ENCODE measurements around the gene PKHD1.

DNA sequence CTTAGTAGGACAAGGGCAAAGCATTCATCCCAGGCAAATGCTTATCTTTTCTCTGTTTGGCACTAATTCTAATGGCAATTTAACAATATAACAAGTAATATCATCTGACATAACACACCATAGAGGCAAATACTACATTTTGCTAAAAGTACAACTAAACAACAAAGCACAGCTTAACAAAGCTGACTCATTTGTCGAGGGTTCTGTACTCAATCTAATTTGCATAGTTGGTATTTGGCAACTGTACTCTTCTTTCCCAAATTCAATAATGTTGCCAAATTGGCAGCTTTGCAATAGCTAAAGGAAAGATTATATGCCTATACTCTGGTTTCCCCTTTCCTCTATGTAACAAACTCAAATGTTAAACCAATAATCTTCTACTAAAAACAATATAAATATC is 461.0 kb downstream of the PKHD1 start:
- TF ChIP-seq EGR1 (IDR thresholded peaks at IDR 0.05) (no peak), MAX (IDR thresholded peaks at IDR 0.05) (no peak), EP300 (IDR thresholded peaks at IDR 0.05; ENCODE audit: borderline replicate concordance) (no peak), CREB1 (IDR thresholded peaks at IDR 0.05; ENCODE audit: low read depth) (no peak), TAF1 (IDR thresholded peaks at IDR 0.05; ENCODE audit: low read depth) (no peak), CEBPB (IDR thresholded peaks at IDR 0.05) (no peak), TEAD4 (IDR thresholded peaks at IDR 0.05) (no peak), YY1 (IDR thresholded peaks at IDR 0.05; ENCODE audit: low read depth) (no peak), NFIC (IDR thresholded peaks at IDR 0.05) (no peak), ZBTB7A (IDR thresholded peaks at IDR 0.05; ENCODE audit: low read depth) (no peak), RAD21 (IDR thresholded peaks at IDR 0.05; ENCODE audit: low read depth) (no peak), TCF12 (IDR thresholded peaks at IDR 0.05; ENCODE audit: low read depth) (no peak)
- TF ChIP-seq, protein P1, sequence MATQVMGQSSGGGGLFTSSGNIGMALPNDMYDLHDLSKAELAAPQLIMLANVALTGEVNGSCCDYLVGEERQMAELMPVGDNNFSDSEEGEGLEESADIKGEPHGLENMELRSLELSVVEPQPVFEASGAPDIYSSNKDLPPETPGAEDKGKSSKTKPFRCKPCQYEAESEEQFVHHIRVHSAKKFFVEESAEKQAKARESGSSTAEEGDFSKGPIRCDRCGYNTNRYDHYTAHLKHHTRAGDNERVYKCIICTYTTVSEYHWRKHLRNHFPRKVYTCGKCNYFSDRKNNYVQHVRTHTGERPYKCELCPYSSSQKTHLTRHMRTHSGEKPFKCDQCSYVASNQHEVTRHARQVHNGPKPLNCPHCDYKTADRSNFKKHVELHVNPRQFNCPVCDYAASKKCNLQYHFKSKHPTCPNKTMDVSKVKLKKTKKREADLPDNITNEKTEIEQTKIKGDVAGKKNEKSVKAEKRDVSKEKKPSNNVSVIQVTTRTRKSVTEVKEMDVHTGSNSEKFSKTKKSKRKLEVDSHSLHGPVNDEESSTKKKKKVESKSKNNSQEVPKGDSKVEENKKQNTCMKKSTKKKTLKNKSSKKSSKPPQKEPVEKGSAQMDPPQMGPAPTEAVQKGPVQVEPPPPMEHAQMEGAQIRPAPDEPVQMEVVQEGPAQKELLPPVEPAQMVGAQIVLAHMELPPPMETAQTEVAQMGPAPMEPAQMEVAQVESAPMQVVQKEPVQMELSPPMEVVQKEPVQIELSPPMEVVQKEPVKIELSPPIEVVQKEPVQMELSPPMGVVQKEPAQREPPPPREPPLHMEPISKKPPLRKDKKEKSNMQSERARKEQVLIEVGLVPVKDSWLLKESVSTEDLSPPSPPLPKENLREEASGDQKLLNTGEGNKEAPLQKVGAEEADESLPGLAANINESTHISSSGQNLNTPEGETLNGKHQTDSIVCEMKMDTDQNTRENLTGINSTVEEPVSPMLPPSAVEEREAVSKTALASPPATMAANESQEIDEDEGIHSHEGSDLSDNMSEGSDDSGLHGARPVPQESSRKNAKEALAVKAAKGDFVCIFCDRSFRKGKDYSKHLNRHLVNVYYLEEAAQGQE (IDR thresholded peaks at IDR 0.05; ENCODE audit: low read depth) = no peak
- TF ChIP-seq, protein P2, sequence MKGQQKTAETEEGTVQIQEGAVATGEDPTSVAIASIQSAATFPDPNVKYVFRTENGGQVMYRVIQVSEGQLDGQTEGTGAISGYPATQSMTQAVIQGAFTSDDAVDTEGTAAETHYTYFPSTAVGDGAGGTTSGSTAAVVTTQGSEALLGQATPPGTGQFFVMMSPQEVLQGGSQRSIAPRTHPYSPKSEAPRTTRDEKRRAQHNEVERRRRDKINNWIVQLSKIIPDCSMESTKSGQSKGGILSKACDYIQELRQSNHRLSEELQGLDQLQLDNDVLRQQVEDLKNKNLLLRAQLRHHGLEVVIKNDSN (IDR thresholded peaks at IDR 0.05) = no peak

Measured in Ishikawa (cell line).